Mucosa of rectum (tissue), 2 donors: ENCODE measurements around the gene DDX24.

Experiments used
- H3K27ac ChIP-seq, 2 donors: one replicate each; pipeline ENCODE4 v1.7.0; 2013; ENCODE audit warnings: inconsistent platforms in 2 of 2, low read depth in 2 of 2, low read length in 2 of 2
- H3K27me3 ChIP-seq, 2 donors: one replicate each; pipeline ENCODE4 v1.7.0; 2013; ENCODE audit warnings: low read length in 2 of 2; ENCODE audit not compliant: control insufficient read depth in 2 of 2, insufficient read depth in 2 of 2
- H3K36me3 ChIP-seq, 2 donors: one replicate each; pipeline ENCODE4 v1.7.0; 2013; ENCODE audit warnings: low read length in 2 of 2; ENCODE audit not compliant: control insufficient read depth in 2 of 2, insufficient read depth in 2 of 2
- H3K4me1 ChIP-seq, 2 donors: one replicate each; pipeline ENCODE4 v1.7.0; 2013; ENCODE audit warnings: low read length in 2 of 2, mild to moderate bottlenecking in 1 of 2; ENCODE audit not compliant: control insufficient read depth in 2 of 2, insufficient read depth in 2 of 2
- H3K4me3 ChIP-seq, 2 donors: one replicate each; pipeline ENCODE4 v1.7.0; 2013; ENCODE audit warnings: low read length in 2 of 2
- H3K9ac ChIP-seq, 2 donors: one replicate each; pipeline ENCODE4 v1.7.0; 2013; ENCODE audit warnings: low read length in 2 of 2, low read depth in 1 of 2, mild to moderate bottlenecking in 1 of 2
- H3K9me3 ChIP-seq, 2 donors: one replicate each; pipeline ENCODE4 v1.7.0; 2013; ENCODE audit warnings: low read length in 2 of 2; ENCODE audit not compliant: control insufficient read depth in 2 of 2
- donor health status: healthy.
- donor health status: Normal muscosa, but diverticular disease.

Gene DDX24

GRCh38 chr14:94043756-94044475 is 37.1 kb downstream of the DDX24 start:
- Histone ChIP-seq H3K27ac (no peak overlapping the region), H3K27me3 (no peaks in the 10 kb centered on the region), H3K9me3 (no peaks in the 10 kb centered on the region), H3K36me3 (peaks cover 38 to 44% of the 10 kb centered on the region in 2 donors), H3K4me3 (no peak overlapping the region), H3K4me1 (no peaks in the 10 kb centered on the region), H3K9ac (no peak overlapping the region)

- Histone ChIP-seq H3K27me3 (no peaks in the 10 kb centered on the region), H3K4me1 (no peaks in the 10 kb centered on the region), H3K4me3 (no peak overlapping the region), H3K27ac (no peak overlapping the region), H3K36me3 (peaks cover 32 to 37% of the 10 kb centered on the region in 2 donors), H3K9me3 (no peaks in the 10 kb centered on the region), H3K9ac (no peak overlapping the region)
These were observed 37.8 kb downstream of the DDX24 start for GRCh38 chr14:94043111-94043755.

DNA sequence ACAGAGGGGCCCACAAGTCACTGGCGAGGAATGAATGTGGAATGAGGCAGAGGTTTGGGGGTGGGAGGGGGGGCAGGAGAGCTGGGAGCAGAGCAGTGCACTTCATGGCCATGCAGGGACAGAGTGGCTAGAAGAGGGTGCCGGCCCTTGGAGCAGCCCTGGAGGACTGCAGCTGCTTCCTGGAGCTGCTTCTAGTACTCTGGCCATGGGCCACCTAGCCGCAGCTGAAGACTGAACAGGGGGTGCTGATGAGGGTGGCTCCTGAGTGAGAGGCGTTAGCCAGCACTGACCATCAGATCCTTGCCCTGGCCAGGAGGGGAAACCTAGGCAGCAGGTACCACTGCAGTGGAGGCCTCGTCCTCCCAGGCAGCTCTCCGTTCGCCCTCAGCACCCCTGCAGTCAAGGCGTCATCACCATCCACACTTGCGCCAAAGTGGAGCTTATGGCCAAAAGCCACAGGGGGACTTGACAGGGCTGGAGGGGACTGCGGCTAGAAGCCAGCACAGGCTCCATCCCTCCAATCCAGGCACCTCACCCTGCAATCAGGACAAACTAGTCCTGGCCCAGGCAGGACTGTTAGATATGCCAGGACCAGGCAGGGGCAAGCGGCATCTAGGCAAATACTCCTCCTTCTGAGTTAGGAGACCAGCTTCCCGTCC is 38.4 kb downstream of the DDX24 start:
- Histone ChIP-seq H3K27ac (no peak overlapping the region), H3K9me3 (no peaks in the 10 kb centered on the region), H3K27me3 (no peaks in the 10 kb centered on the region), H3K4me3 (no peak overlapping the region), H3K9ac (no peak overlapping the region), H3K4me1 (no peaks in the 10 kb centered on the region), H3K36me3 (peaks cover 26 to 30% of the 10 kb centered on the region in 2 donors)

GRCh38 chr14:94041551-94042346 is 39.3 kb downstream of the DDX24 start:
- Histone ChIP-seq H3K4me3 (no peak overlapping the region), H3K9me3 (no peaks in the 10 kb centered on the region), H3K27me3 (no peaks in the 10 kb centered on the region), H3K9ac (no peak overlapping the region), H3K4me1 (no peaks in the 10 kb centered on the region), H3K27ac (no peak overlapping the region), H3K36me3 (peaks cover 17 to 23% of the 10 kb centered on the region in 2 donors)

- Histone ChIP-seq H3K9me3 (no peaks in the 10 kb centered on the region), H3K4me1 (no peaks in the 10 kb centered on the region), H3K36me3 (peaks cover 11 to 18% of the 10 kb centered on the region in 2 donors), H3K27me3 (no peaks in the 10 kb centered on the region), H3K4me3 (no peak overlapping the region), H3K27ac (no peak overlapping the region), H3K9ac (no peak overlapping the region)
These were observed 40.2 kb downstream of the DDX24 start for GRCh38 chr14:94040796-94041195.

- H3K4me1 ChIP-seq: no peaks in the 10 kb centered on the region
- H3K4me3 ChIP-seq: no peak overlapping the region
- H3K9ac ChIP-seq: no peak overlapping the region
- H3K9me3 ChIP-seq: no peaks in the 10 kb centered on the region
- H3K36me3 ChIP-seq: peaks cover 5 to 12% of the 10 kb centered on the region in 2 donors
- no peak overlapping the region for H3K27ac ChIP-seq
- no peaks in the 10 kb centered on the region for H3K27me3 ChIP-seq
These were observed 40.8 kb downstream of the DDX24 start for GRCh38 chr14:94040247-94040646.

- no peaks in the 10 kb centered on the region for H3K9me3 ChIP-seq
- H3K9ac ChIP-seq: no peak overlapping the region
- H3K4me1 ChIP-seq: no peaks in the 10 kb centered on the region
- H3K4me3 ChIP-seq: no peak overlapping the region
- H3K36me3 ChIP-seq: peaks cover 0 to 3% of the 10 kb centered on the region in 2 donors
- no peaks in the 10 kb centered on the region for H3K27me3 ChIP-seq
- no peak overlapping the region for H3K27ac ChIP-seq
These were observed 41.9 kb downstream of the DDX24 start for GRCh38 chr14:94038921-94039629.

DNA sequence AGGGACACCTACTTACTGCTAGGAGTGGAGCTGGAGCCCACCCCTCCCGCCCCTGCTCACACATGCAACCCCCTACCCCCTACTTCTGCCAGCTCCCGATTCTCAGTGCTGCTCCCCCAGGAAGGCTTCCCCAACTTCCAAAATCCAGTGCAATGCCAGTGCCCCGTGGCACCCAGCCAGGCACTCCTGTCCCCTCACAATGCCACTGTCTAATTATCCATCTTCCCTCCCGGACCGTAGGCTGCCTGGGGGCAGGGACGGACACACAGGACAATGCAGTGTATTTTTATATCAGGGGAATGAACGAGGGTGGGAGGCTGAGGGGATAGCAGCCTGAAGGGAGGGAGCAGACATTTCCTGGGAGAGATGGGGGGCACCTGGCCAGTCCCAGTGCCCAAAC is 42.5 kb downstream of the DDX24 start:
- Histone ChIP-seq H3K4me1 (no peaks in the 10 kb centered on the region), H3K9me3 (no peaks in the 10 kb centered on the region), H3K4me3 (no peak overlapping the region), H3K27ac (no peak overlapping the region), H3K9ac (no peak overlapping the region), H3K27me3 (no peaks in the 10 kb centered on the region), H3K36me3 (peaks cover 0 to 1% of the 10 kb centered on the region in 2 donors)

DNA sequence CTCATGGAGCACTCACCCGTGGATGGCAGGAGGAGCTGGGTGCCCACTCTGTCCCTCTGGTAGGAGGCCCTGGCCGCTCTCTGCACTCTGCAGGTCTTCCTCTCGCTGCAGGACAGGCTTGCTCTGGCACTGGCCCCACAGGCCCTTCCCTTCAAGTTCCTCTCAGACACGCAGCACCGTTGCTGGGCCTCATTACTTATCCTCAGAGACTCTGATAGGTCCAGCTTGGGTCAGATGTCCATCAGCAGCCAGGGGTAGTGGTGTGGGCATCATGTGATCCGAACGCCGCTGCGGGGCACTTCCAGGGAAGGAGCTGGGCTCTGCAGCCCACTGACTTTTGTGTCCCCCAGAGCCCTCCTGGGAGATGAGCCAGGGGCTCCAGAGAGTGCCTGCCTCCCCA is 43.0 kb downstream of the DDX24 start:
- H3K9ac ChIP-seq: no peak overlapping the region
- no peaks in the 10 kb centered on the region for H3K36me3 ChIP-seq
- H3K27ac ChIP-seq: no peak overlapping the region
- no peaks in the 10 kb centered on the region for H3K9me3 ChIP-seq
- H3K4me1 ChIP-seq: no peaks in the 10 kb centered on the region
- H3K27me3 ChIP-seq: no peaks in the 10 kb centered on the region
- H3K4me3 ChIP-seq: no peak overlapping the region
